H1 (cell line): ENCODE results near the gene DCXR. TPM values are rescaled to one million over a fixed set of nuclear protein-coding genes. Genes with fewer than 3 reads are reported as not detected.

Source experiments
- ATF2 ChIP-seq: IDR thresholded peaks from 2 replicates; pipeline ENCODE4 v1.6.1; 2012; ENCODE audit warnings: low read length, inconsistent platforms
- BACH1 ChIP-seq: IDR thresholded peaks from 2 replicates; pipeline ENCODE4 v1.6.1; 2012; ENCODE audit warnings: low read length, improper control_type of control experiment
- FOSL1 ChIP-seq: IDR thresholded peaks from 2 replicates; pipeline ENCODE4 v1.6.1; 2011; ENCODE audit warnings: mild to moderate bottlenecking, low read depth, low read length, moderate library complexity; ENCODE audit not compliant: insufficient read depth
- GTF2F1 ChIP-seq: IDR thresholded peaks from 2 replicates; pipeline ENCODE4 v1.6.1; 2012; ENCODE audit warnings: low read depth, low read length, improper control_type of control experiment, borderline replicate concordance
- KDM1A ChIP-seq: fragments of 200-600, 300-600 bp; sonication (generic); IDR thresholded peaks from 2 replicates; pipeline ENCODE4 v1.7.1; 2016; ENCODE audit warnings: mild to moderate bottlenecking, low read length, borderline replicate concordance
- KDM5A ChIP-seq: fragments of 200-600 bp; IDR thresholded peaks from 2 replicates; pipeline ENCODE4 v1.7.1; 2012; ENCODE audit warnings: mild to moderate bottlenecking, low read length, inconsistent platforms, mixed read lengths
- MAFK ChIP-seq: IDR thresholded peaks from 2 replicates; pipeline ENCODE4 v1.6.1; 2012; ENCODE audit warnings: low read depth, mild to moderate bottlenecking, improper control_type of control experiment, low read length
- RNF2 ChIP-seq: fragments of 200-900, 300-1000 bp; sonication (generic); IDR thresholded peaks from 2 replicates; pipeline ENCODE4 v1.7.1; 2016; ENCODE audit warnings: borderline replicate concordance, low read depth, mild to moderate bottlenecking, antibody characterized with exemption, low read length; ENCODE audit not compliant: poor library complexity, severe bottlenecking; ENCODE audit errors: missing control alignments
- SIRT6 ChIP-seq: IDR thresholded peaks from one replicate; pipeline ENCODE4 v1.7.1; 2012; ENCODE audit warnings: low read length, inconsistent platforms
- SP4 ChIP-seq: IDR thresholded peaks from 2 replicates; pipeline ENCODE4 v1.6.1; 2012; ENCODE audit warnings: low read length, inconsistent platforms
- TEAD4 ChIP-seq: IDR thresholded peaks from 2 replicates; pipeline ENCODE4 v1.6.1; 2012; ENCODE audit warnings: low read depth, low read length, inconsistent platforms, mixed read lengths
- YY1 ChIP-seq: IDR thresholded peaks from 2 replicates; pipeline ENCODE4 v1.6.1; 2011; ENCODE audit warnings: low read depth, mild to moderate bottlenecking, low read length
- polyA plus RNA-seq, 7 experiments: library from polyadenylated mRNA; depleted of rRNA in 3 of 7; stranded (reverse) in 5 of 7; unstranded in 2 of 7; fragments of >200 nt in 5 of 7; fragments of 200-250 nt in 2 of 7; gene quantifications; 1 replicate in 5 of 7; 2 replicates in 1 of 7; 4 replicates in 1 of 7; pipeline versions ENCODE4 v1.2.1 to v1.2.3, GENCODE V29; 2011 to 2013; ENCODE audit warnings: missing spikeins in 2 of 7, mixed read lengths in 2 of 7
- total RNA-seq: library from RNA; stranded (reverse); fragmentation: NEBNext Ultra II Directional; extraction: Animal tissue kit (Norgen Biotek cat#: 25700); gene quantifications from 2 replicates; pipeline ENCODE4 v1.2.1, GENCODE V29; 2021
- TF ChIP-seq, protein P1 (sequence below): IDR thresholded peaks from 2 replicates; pipeline ENCODE4 v1.6.1; 2012; ENCODE audit warnings: inconsistent platforms
- TF ChIP-seq, protein P2 (sequence below): IDR thresholded peaks from 2 replicates; pipeline ENCODE4 v1.6.1; 2012; ENCODE audit warnings: inconsistent platforms

The DCXR gene
- total and polyA plus RNA-seq, 2 of the 8 experiments (the other 6 are each of a cell fraction or from before 2014, with no cell fraction given), result 96.3 to 212 TPM

GRCh38 chr17:82022981-82023446 lies 14.5 kb downstream of the DCXR start, which contains the start of gene LRRC45 (continued):
- TF ChIP-seq BACH1 (no peak), SP4 (0 out of 2 replicates have a peak, but pooled peaks have one; percentile 55), FOSL1 (no peak), KDM5A (no peak), GTF2F1 (no peak), MAFK (no peak), SIRT6 (no peak), KDM1A (no peak), RNF2 (no peak), YY1 (no peak), TEAD4 (no peak), ATF2 (no peak)
- TF ChIP-seq, protein P1, sequence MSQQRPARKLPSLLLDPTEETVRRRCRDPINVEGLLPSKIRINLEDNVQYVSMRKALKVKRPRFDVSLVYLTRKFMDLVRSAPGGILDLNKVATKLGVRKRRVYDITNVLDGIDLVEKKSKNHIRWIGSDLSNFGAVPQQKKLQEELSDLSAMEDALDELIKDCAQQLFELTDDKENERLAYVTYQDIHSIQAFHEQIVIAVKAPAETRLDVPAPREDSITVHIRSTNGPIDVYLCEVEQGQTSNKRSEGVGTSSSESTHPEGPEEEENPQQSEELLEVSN, result no peak
- TF ChIP-seq, protein P2, sequence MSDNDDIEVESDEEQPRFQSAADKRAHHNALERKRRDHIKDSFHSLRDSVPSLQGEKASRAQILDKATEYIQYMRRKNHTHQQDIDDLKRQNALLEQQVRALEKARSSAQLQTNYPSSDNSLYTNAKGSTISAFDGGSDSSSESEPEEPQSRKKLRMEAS, result 0 out of 2 replicates have a peak, but pooled peaks have one; percentile 0
